Activated T-helper 1 cell treated with anti-CD3 and anti-CD28 coated beads, Interleukin-12 subunit alpha, Interleukin-12 subunit beta, Interleukin-2, Interleukin-4 antibody, amounts not matched to agents 30 ng/mL and 10 ng/mL and 1 ng/mL, durations not matched to agents 14 hours and 24 hours and 36 hours (primary cell): ENCODE measurements around the gene MRPL42. TPM values are rescaled to one million over a fixed set of nuclear protein-coding genes. Genes with fewer than 3 reads are reported as not detected.

Source experiments
- DNase-seq: peaks from one replicate; pipeline ENCODE4 v3.0.0; 2021; ENCODE audit warnings: low spot score
- H3K27ac Mint-ChIP-seq: one replicate; pipeline ENCODE4 v1.8.0; 2021; ENCODE audit warnings: mild to moderate bottlenecking, mixed read lengths
- H3K27me3 Mint-ChIP-seq: one replicate; pipeline ENCODE4 v1.8.0; 2022; ENCODE audit warnings: mild to moderate bottlenecking, moderate library complexity, mixed read lengths; ENCODE audit not compliant: insufficient read depth
- H3K36me3 Mint-ChIP-seq: one replicate; pipeline ENCODE4 v1.8.0; 2021; ENCODE audit warnings: low read depth, mixed read lengths
- H3K4me1 Mint-ChIP-seq: one replicate; pipeline ENCODE4 v1.8.0; 2021; ENCODE audit warnings: low read depth, mixed read lengths
- H3K4me3 Mint-ChIP-seq: one replicate; pipeline ENCODE4 v1.8.0; 2021; ENCODE audit warnings: mild to moderate bottlenecking, moderate library complexity, mixed read lengths
- H3K9me3 Mint-ChIP-seq: one replicate; pipeline ENCODE4 v1.8.0; 2021; ENCODE audit warnings: mixed read lengths
- intact Hi-C: fragments of 100-400 bp; cut with micrococcal nuclease; formaldehyde crosslinking; loops from one replicate; pipeline ENCODE4 v1.15.1; 2024
- total RNA-seq: library from RNA; stranded (reverse); gene quantifications from 2 replicates; pipeline ENCODE4 v1.2.3, GENCODE V29; 2022

Gene MRPL42
- total RNA-seq, 1 donor from 2014 or later = 83.2 TPM

GRCh38 chr12:93438266-93439050 lies 28.9 kb upstream of the MRPL42 start:
- Mint-ChIP-seq H3K27ac (peak overlapping the region; percentile 24), H3K9me3 (no peaks in the 10 kb centered on the region), H3K27me3 (no peaks in the 10 kb centered on the region), H3K36me3 (peaks cover 7% of the 10 kb centered on the region), H3K4me3 (peak overlapping the region; percentile 73), H3K4me1 (peaks cover 66% of the 10 kb centered on the region)
- intact Hi-C loops = no loop called here
- DNase-seq = no peak

GRCh38 chr12:93440043-93440835 lies 27.1 kb upstream of the MRPL42 start:
- Mint-ChIP-seq H3K4me3 (peak overlapping the region; percentile 93), H3K4me1 (peaks cover 66% of the 10 kb centered on the region), H3K27ac (peak overlapping the region; percentile 95), H3K27me3 (no peaks in the 10 kb centered on the region), H3K36me3 (peaks cover 7% of the 10 kb centered on the region), H3K9me3 (no peaks in the 10 kb centered on the region)
- intact Hi-C loops = loop anchor here (1.0 to 10.0 kb wide), 4 partner anchors 8 to 1565 kb away; partner anchors contain the start of genes BTG1 and CEP83
- no peak for DNase-seq

DNA sequence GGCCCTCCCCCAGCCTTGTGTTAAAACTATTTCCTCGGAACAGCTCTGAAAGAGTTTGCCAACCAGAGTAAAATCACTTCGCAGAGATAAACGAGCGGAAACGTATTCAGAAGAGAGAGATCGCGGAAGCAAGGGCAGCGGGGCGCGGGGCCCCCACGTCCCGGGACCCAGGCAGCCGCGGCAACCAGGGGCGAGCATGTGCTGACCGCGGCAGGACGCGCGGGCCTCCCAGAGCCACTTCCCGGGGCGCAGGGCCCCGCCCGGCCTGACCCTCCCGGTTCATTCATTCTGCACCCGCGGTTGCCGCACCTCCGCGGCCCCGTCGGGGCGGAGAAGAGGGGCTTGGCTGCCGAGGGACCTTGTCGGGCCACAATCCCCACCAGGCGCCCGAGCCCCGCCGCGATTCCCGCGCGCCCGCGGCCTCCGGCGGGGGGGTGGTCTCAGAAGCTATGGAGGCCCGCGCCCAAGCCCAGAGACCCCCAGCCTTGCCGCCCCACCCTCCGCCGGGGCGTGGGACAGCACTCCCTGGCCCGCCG lies 26.2 kb upstream of the MRPL42 start:
- H3K36me3 Mint-ChIP-seq = peaks cover 7% of the 10 kb centered on the region
- H3K9me3 Mint-ChIP-seq = no peaks in the 10 kb centered on the region
- no peaks in the 10 kb centered on the region for H3K27me3 Mint-ChIP-seq
- peak; percentile 38 for DNase-seq
- peak overlapping the region; percentile 95 for H3K27ac Mint-ChIP-seq
- H3K4me3 Mint-ChIP-seq = peak overlapping the region; percentile 93
- H3K4me1 Mint-ChIP-seq = peaks cover 57% of the 10 kb centered on the region
- intact Hi-C loops = loop anchor here (1.0 to 10.0 kb wide), 5 partner anchors 22 to 1566 kb away; partner anchors contain the start of genes BTG1 and CEP83

DNA sequence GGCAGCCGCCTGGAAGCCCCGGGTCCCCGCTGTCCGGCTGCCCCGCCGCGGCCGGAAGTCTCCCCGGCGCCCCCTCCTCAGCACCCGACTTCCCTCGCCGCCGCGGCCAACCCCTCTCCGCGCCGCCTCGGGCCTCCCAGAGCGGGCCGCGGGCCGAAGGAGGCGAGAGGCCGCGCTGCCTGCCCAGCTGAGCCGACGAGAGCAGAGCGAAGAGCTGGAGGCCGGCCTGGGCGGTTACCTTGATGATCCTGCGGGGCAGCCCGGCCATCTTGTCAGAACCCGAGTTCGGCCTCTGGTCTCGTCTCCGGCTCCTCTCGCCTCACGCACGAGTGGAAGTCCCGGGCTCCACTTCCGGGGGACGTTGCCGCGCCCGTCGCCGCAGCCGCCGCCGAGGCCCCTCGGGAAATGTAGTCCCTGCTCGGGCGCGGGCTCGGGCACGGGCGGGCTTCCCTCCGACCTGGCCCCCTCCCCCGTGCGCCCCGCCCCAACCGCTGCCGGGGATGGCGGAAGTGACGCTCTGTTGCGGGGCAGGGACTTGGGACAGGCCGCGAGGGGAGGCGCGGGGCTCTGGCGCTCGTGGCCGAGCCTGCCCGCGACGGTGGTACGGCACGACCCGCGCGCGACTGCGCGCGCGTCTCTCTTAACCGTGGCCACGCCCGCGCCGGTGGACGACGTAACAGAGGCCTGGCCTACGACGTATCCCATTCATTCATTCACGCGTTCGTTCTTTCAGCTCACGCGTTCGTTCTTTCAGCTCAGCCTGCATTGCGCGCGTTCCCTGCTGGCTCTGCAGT lies 25.5 kb upstream of the MRPL42 start, which contains the start of gene UBE2N:
UBE2N (minus strand) TSS at position 331 of the 794 bp plus-strand sequence; CDS start at position 268, 63 bp downstream.
- DNase-seq = peak; percentile 95
- Mint-ChIP-seq H3K27me3 (no peaks in the 10 kb centered on the region), H3K9me3 (no peaks in the 10 kb centered on the region), H3K4me3 (peak within 1 kb of the TSS; percentile 96), H3K36me3 (peaks cover 7% of the 10 kb centered on the region), H3K4me1 (peaks cover 51% of the 10 kb centered on the region), H3K27ac (peak within 1 kb of the TSS; percentile 99)
- intact Hi-C loops = loop anchor here (1.0 to 10.0 kb wide), 11 partner anchors 23 to 1567 kb away; partner anchors contain the start of genes BTG1, CEP83, CRADD and EEA1

DNA sequence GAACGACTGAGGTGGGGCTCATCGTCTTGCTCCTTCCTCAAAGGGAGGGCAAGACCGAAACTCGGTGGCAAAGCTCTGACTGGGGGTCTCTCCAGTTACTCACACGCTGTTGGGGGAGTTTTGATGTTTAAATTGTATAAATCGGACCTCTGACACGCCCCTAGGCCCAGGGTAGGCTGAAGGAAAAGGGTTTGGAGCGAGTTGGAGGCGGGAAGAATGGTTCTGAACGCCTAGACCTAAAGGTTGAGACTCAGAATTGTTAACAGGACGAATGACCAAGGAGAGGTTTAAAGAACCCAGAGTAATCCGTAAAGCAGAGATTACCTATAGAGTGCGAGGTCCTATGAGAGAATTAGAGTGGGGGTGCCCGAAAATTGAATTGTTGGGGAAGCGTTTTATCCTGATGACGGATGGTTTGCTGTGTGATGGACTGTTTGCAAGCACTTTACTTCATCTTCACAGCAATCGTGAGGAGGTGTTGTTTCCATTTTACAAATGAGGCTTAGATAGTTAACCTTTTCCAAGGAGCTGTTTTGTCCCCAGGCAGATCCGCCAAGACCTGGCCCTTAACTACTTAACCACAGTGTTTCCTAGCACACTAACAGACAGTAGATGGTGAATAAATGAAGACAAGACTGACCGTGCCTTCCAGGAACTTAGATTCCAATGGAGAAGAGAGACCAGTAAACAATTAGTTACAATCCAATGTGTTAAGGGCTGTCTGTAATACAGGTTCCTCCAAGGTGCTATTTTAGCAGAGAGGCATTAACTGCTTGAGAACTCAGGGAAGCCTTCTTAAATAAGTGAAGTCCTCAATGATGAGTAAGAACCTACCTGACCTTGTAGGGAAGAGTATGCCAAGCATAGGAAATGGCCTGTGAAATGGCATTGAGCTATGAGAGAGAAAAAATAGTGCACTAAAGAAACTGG lies 24.6 kb upstream of the MRPL42 start:
- intact Hi-C loops = loop anchor here (1.0 to 10.0 kb wide), 9 partner anchors 25 to 1568 kb away; partner anchors contain the start of genes BTG1, CEP83, CRADD and EEA1
- Mint-ChIP-seq H3K27ac (peak overlapping the region; percentile 99), H3K4me1 (peaks cover 48% of the 10 kb centered on the region), H3K27me3 (no peaks in the 10 kb centered on the region), H3K4me3 (peak overlapping the region; percentile 96), H3K9me3 (no peaks in the 10 kb centered on the region), H3K36me3 (peaks cover 7% of the 10 kb centered on the region)
- DNase-seq = no peak

DNA sequence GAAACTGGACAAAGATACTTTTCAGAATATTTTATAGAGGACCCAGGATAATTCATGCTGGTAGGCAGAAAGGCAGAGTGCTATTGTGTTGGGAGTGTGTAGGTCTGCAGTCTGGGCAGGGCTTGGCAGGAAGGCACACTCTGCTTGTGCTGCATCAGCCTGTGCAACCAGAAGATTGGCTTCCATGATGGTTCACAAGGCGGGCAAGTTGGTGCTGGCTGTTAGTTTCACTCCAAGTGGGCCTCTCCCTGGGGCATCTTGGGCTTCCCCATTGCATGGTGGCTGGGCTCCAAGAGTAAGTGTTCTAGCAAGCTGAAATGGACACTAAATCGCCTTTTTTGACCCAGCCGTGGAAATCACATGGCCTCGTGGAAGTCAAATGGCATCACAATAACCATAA lies 23.7 kb upstream of the MRPL42 start:
- peaks cover 5% of the 10 kb centered on the region for H3K36me3 Mint-ChIP-seq
- H3K4me1 Mint-ChIP-seq = peaks cover 45% of the 10 kb centered on the region
- H3K27me3 Mint-ChIP-seq = no peaks in the 10 kb centered on the region
- no peaks in the 10 kb centered on the region for H3K9me3 Mint-ChIP-seq
- intact Hi-C loops = loop anchor here (5.0 to 10.0 kb wide), 3 partner anchors 1011 to 1569 kb away; partner anchors contain the start of genes BTG1 and CEP83
- no peak for DNase-seq
- no peak overlapping the region for H3K27ac Mint-ChIP-seq
- no peak overlapping the region for H3K4me3 Mint-ChIP-seq

- intact Hi-C loops = loop anchor here (10.0 kb wide), 2 partner anchors 1007 to 1573 kb away; partner anchors contain the start of gene CEP83
- Mint-ChIP-seq H3K27ac (no peak overlapping the region), H3K9me3 (no peaks in the 10 kb centered on the region), H3K36me3 (no peaks in the 10 kb centered on the region), H3K4me3 (peak overlapping the region; percentile 24), H3K27me3 (peaks cover 6% of the 10 kb centered on the region), H3K4me1 (peaks cover 30% of the 10 kb centered on the region)
- no peak for DNase-seq
Measured at GRCh38 chr12:93447555-93448290, 19.6 kb upstream of the MRPL42 start.

DNA sequence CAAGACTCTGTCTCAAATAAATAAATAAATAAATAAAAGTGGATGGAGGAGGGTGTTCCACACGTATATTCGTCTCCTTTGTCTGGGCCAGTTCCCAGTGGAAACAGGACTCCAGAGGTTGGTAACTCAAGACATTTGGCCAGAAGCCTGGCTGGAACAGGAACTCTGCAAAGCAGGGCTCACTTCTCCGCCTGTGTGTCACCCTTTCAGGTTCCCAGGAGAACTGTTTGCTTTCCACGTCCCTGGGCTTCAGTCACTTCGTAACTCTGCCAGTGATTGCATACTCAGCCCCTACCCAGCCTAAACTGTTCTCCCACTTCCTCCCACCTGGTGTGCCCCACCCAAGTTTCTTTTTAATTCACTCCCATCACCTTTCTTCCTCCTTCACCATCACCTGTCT lies 18.5 kb upstream of the MRPL42 start:
- intact Hi-C loops = loop anchor here (10.0 kb wide), 2 partner anchors 1006 to 1574 kb away; partner anchors contain the start of gene CEP83
- no peak for DNase-seq
- H3K4me3 Mint-ChIP-seq = peak overlapping the region; percentile 28
- peaks cover 22% of the 10 kb centered on the region for H3K4me1 Mint-ChIP-seq
- H3K36me3 Mint-ChIP-seq = no peaks in the 10 kb centered on the region
- no peaks in the 10 kb centered on the region for H3K9me3 Mint-ChIP-seq
- H3K27ac Mint-ChIP-seq = peak overlapping the region; percentile 44
- H3K27me3 Mint-ChIP-seq = peaks cover 6% of the 10 kb centered on the region

- Mint-ChIP-seq H3K27me3 (peaks cover 6% of the 10 kb centered on the region), H3K4me1 (peaks cover 22% of the 10 kb centered on the region), H3K4me3 (no peak overlapping the region), H3K27ac (no peak overlapping the region), H3K9me3 (no peaks in the 10 kb centered on the region), H3K36me3 (no peaks in the 10 kb centered on the region)
- intact Hi-C loops = loop anchor here (10.0 kb wide), 2 partner anchors 1006 to 1574 kb away; partner anchors contain the start of gene CEP83
- no peak for DNase-seq
Measured at GRCh38 chr12:93449277-93449676, 18.0 kb upstream of the MRPL42 start.

- Mint-ChIP-seq H3K4me1 (peaks cover 22% of the 10 kb centered on the region), H3K9me3 (no peaks in the 10 kb centered on the region), H3K27ac (no peak overlapping the region), H3K27me3 (peaks cover 13% of the 10 kb centered on the region), H3K36me3 (no peaks in the 10 kb centered on the region), H3K4me3 (no peak overlapping the region)
- intact Hi-C loops = no loop called here
- DNase-seq = no peak
Measured at GRCh38 chr12:93451423-93452158, 15.7 kb upstream of the MRPL42 start.
